ENCODE results near the gene SLC50A1. TPM values are rescaled to one million over a fixed set of nuclear protein-coding genes. Genes with fewer than 3 reads are reported as not detected.

SLC50A1 gene
- total and polyA plus RNA-seq, 2 experiments from 2014 or later = 88.6 to 111 TPM

- Histone ChIP-seq H4K20me1 (ENCODE audit: insufficient read depth, poor library complexity, severe bottlenecking) (no peaks in the 10 kb centered on the region), H3K36me3 (replicated peaks; ENCODE audit: insufficient read depth, low read depth) (no peaks in the 10 kb centered on the region), H2AFZ (no peak overlapping the region), H3K4me1 (ENCODE audit: insufficient read depth) (peaks cover 18% of the 10 kb centered on the region), H3K27me3 (no peaks in the 10 kb centered on the region), H3K27ac (peak overlapping the region; percentile 60), H3K9me2 (replicated peaks; ENCODE audit: insufficient read depth) (no peaks in the 10 kb centered on the region), H3K4me3 (no peak overlapping the region), H3K4me2 (peak overlapping the region; percentile 58), H3K79me2 (no peaks in the 10 kb centered on the region), H3K9me3 (ENCODE audit: low read depth) (no peaks in the 10 kb centered on the region)
- WGBS (ENCODE audit: low lambda C conversion rate, missing lambda C conversion rate) = 62% methylated on average over 20 of the region's 21 CpGs
- TF ChIP-seq, protein P1, sequence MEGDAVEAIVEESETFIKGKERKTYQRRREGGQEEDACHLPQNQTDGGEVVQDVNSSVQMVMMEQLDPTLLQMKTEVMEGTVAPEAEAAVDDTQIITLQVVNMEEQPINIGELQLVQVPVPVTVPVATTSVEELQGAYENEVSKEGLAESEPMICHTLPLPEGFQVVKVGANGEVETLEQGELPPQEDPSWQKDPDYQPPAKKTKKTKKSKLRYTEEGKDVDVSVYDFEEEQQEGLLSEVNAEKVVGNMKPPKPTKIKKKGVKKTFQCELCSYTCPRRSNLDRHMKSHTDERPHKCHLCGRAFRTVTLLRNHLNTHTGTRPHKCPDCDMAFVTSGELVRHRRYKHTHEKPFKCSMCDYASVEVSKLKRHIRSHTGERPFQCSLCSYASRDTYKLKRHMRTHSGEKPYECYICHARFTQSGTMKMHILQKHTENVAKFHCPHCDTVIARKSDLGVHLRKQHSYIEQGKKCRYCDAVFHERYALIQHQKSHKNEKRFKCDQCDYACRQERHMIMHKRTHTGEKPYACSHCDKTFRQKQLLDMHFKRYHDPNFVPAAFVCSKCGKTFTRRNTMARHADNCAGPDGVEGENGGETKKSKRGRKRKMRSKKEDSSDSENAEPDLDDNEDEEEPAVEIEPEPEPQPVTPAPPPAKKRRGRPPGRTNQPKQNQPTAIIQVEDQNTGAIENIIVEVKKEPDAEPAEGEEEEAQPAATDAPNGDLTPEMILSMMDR (IDR thresholded peaks at IDR 0.05; ENCODE audit: poor library complexity) = no peak
- no peak for TF ChIP-seq EZH2 (IDR thresholded peaks at IDR 0.05; ENCODE audit: borderline replicate concordance)
- TF ChIP-seq EZH2phosphoT487 (IDR thresholded peaks at IDR 0.05; ENCODE audit: low read depth, severe bottlenecking, unreplicated experiment) = no peak
- peak; percentile 52 for DNase-seq (ENCODE audit: low spot score)
Observed at GRCh38 chr1:155184835-155185782, 49.5 kb downstream of the SLC50A1 start.

GRCh38 chr1:155185783-155186066 lies 50.1 kb downstream of the SLC50A1 start:
- H4K20me1 ChIP-seq (ENCODE audit: insufficient read depth, poor library complexity, severe bottlenecking) = no peaks in the 10 kb centered on the region
- no peak overlapping the region for H3K4me3 ChIP-seq
- TF ChIP-seq, protein P1 (IDR thresholded peaks at IDR 0.05; ENCODE audit: poor library complexity) = no peak
- TF ChIP-seq EZH2 (IDR thresholded peaks at IDR 0.05; ENCODE audit: borderline replicate concordance) (no peak), EZH2phosphoT487 (IDR thresholded peaks at IDR 0.05; ENCODE audit: low read depth, severe bottlenecking, unreplicated experiment) (no peak)
- WGBS (ENCODE audit: low lambda C conversion rate, missing lambda C conversion rate) = 71% methylated on average over 6 of the region's 6 CpGs
- H3K4me2 ChIP-seq = peak overlapping the region; percentile 58
- H3K9me3 ChIP-seq (ENCODE audit: low read depth) = no peaks in the 10 kb centered on the region
- peak overlapping the region; percentile 60 for H3K27ac ChIP-seq
- no peaks in the 10 kb centered on the region for H3K79me2 ChIP-seq
- H3K4me1 ChIP-seq (ENCODE audit: insufficient read depth) = peaks cover 18% of the 10 kb centered on the region
- DNase-seq (ENCODE audit: low spot score) = no peak
- H2AFZ ChIP-seq = no peak overlapping the region
- H3K36me3 ChIP-seq (replicated peaks; ENCODE audit: insufficient read depth, low read depth) = no peaks in the 10 kb centered on the region
- H3K27me3 ChIP-seq = no peaks in the 10 kb centered on the region
- H3K9me2 ChIP-seq (replicated peaks; ENCODE audit: insufficient read depth) = no peaks in the 10 kb centered on the region

DNA sequence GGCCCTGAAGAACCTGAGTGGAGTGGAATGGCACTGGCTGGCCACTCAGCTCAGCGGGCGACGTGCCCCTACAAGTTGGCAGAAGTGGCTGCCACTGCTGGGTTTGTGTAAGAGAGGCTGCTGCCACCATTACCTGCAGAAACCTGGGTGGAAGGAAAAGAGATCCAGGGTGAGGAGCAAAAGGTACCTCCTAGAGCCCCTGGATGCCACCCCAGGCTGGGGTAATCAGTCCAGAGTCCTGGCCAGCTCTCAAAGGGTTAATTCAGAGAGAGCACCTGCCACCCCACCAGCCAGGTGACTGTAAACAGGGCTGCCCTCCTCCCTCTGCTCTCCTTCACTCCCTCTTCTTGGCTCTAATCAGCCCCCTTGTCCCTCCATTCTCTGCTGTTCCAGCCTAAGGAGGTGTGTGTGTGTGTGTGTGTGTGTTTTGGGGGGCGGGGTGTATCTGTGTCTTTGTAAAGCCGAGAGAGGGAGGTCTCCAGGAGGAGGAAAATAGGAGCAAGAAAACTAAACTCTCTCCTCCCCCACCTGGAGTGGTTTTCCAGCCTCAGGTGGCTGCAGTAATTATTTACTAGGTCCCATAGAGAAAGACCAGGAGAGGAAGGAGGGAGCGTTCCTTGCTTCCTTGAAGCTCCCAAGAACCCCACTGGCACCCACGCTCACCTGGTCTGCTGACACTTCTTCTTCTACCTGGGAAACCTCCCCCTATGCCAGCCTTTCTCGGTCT lies 50.6 kb downstream of the SLC50A1 start:
- H3K4me1 ChIP-seq (ENCODE audit: insufficient read depth) = peaks cover 18% of the 10 kb centered on the region
- H3K27me3 ChIP-seq = no peaks in the 10 kb centered on the region
- no peak overlapping the region for H2AFZ ChIP-seq
- H3K9me2 ChIP-seq (replicated peaks; ENCODE audit: insufficient read depth) = no peaks in the 10 kb centered on the region
- H3K9me3 ChIP-seq (ENCODE audit: low read depth) = no peaks in the 10 kb centered on the region
- no peaks in the 10 kb centered on the region for H3K79me2 ChIP-seq
- peak overlapping the region; percentile 60 for H3K27ac ChIP-seq
- 57% methylated on average over 8 of the region's 8 CpGs for WGBS (ENCODE audit: low lambda C conversion rate, missing lambda C conversion rate)
- H4K20me1 ChIP-seq (ENCODE audit: insufficient read depth, poor library complexity, severe bottlenecking) = no peaks in the 10 kb centered on the region
- H3K36me3 ChIP-seq (replicated peaks; ENCODE audit: insufficient read depth, low read depth) = no peaks in the 10 kb centered on the region
- peak overlapping the region; percentile 58 for H3K4me2 ChIP-seq
- peak; percentile 54 for DNase-seq (ENCODE audit: low spot score)
- TF ChIP-seq, protein P1 (IDR thresholded peaks at IDR 0.05; ENCODE audit: poor library complexity) = no peak
- TF ChIP-seq EZH2 (IDR thresholded peaks at IDR 0.05; ENCODE audit: borderline replicate concordance) = no peak
- no peak for TF ChIP-seq EZH2phosphoT487 (IDR thresholded peaks at IDR 0.05; ENCODE audit: low read depth, severe bottlenecking, unreplicated experiment)
- no peak overlapping the region for H3K4me3 ChIP-seq
